ENCODE results near the gene UBAP2L.
"Not testable (repeated sequence)": the region's sequence is repeated elsewhere in the genome, so short reads cannot be mapped to it uniquely, and the experiment has no call there.

Gene UBAP2L

DNA sequence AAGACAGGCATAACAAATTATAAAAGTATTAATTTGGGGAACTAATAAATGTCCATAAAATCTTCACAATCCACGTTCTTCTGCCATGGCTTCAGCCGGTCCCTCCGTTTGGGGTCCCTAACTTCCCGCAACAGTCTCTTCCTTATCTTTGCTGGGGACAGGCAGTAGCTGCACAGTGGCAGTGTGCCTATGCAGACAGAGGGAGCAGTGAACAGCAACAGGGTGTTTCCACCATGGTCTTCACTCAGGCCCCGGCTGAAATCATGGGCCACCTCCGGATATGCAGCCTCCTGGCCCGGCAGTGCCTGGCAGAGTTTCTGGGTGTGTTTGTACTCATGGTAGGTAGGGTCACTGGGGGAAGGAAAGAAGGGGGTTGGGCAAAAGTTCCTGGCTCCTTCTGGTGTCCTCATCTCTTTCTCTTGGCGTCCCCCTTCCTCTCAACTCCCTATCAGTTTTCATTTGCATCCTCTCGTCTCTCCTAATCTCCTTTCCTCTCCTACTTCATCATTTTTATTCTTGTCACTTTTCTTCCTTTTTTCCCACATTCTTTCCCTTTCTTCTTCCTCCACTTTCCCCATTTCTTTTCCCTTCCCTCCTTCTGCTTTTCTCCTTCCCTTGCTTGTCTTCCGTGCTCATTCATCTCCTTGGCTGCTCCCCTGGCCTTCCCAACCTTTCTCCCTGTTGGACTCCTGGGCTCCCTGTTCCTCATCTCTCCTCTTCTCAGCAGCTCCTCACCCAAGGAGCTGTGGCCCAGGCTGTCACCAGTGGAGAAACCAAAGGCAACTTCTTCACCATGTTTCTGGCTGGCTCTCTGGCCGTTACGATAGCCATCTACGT lies 91.7 kb downstream of the UBAP2L start:
- not testable (repeated sequence) for DNase-seq (ENCODE audit: low read depth in 2 of 2)

- DNase-seq (ENCODE audit: low read depth in 2 of 2), result no peak
These were observed 92.3 kb downstream of the UBAP2L start for GRCh38 chr1:154313066-154313356.

DNA sequence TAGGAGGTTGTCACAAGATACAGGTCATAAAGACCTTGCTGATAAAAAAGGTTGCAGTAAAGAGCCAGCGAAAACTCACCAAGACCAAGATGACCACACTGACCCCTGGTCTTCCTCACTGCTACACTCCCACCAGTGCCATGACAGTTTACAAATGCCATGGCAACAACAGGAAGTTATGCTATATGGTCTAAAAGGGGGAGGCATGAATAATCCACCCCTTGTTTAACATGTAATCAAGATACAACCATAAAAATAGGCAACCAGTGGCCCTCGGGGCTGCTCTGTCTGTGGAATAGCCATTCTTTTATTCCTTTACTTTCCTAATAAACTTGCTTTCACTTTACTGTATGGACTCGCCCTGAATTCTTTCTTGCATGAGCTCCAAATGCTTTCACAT lies 93.5 kb downstream of the UBAP2L start:
- not testable (repeated sequence) for DNase-seq (ENCODE audit: low read depth in 2 of 2)

- no peak for DNase-seq (ENCODE audit: low read depth in 2 of 2)
These were observed 95.9 kb downstream of the UBAP2L start for GRCh38 chr1:154316704-154317103.

GRCh38 chr1:154318386-154318785 lies 97.6 kb downstream of the UBAP2L start:
- no peak for DNase-seq (ENCODE audit: low read depth in 2 of 2)
